K562 (cell line): ENCODE data around the gene GPR21. TPM values are rescaled to one million over a fixed set of nuclear protein-coding genes. Genes with fewer than 3 reads are reported as not detected.

Experiments
- CAMTA2 ChIP-seq: fragments of 250-450 bp; sonication (Bioruptor Pico); conservative IDR thresholded peaks from 2 replicates; pipeline ENCODE4 v1.5.1; 2022
- CBFA2T3 ChIP-seq: fragments of 450-650 bp; IDR thresholded peaks from 2 replicates; pipeline ENCODE4 v1.6.1; 2017
- DEAF1 ChIP-seq: fragments of 450-650 bp; formaldehyde crosslinking; IDR thresholded peaks from 2 replicates; pipeline ENCODE4 v1.4.0; 2020; ENCODE audit warnings: mild to moderate bottlenecking, moderate library complexity
- FOXM1 ChIP-seq, 2 experiments: fragments of 450-650 bp in 1 of 2; sonication (generic) in 1 of 2; formaldehyde crosslinking in 1 of 2; IDR thresholded peaks; 2 replicates each; pipeline versions ENCODE4 v1.6.1 to v1.9.0; 2017 to 2022; ENCODE audit warnings: low read depth in 2 of 2, mild to moderate bottlenecking in 2 of 2, missing genetic modification reagents in 1 of 2, moderate library complexity in 1 of 2
- GTF2F1 ChIP-seq: IDR thresholded peaks from 2 replicates; pipeline ENCODE4 v1.6.1; 2011; ENCODE audit warnings: low read depth, low read length, improper control_type of control experiment
- MCM5 ChIP-seq: fragments of 450-650 bp; IDR thresholded peaks from 2 replicates; pipeline ENCODE4 v1.6.1; 2016; ENCODE audit warnings: low read depth
- RBBP5 ChIP-seq: fragments of 200-600 bp; sonication (generic); IDR thresholded peaks from 2 replicates; pipeline ENCODE4 v1.6.1; 2012; ENCODE audit warnings: borderline replicate concordance, mild to moderate bottlenecking, low read length, control low read depth, inconsistent platforms; ENCODE audit not compliant: insufficient read depth, poor library complexity, severe bottlenecking
- TBL1XR1 ChIP-seq, 2 experiments: IDR thresholded peaks; 2 replicates each; pipeline ENCODE4 v1.6.1; 2012; ENCODE audit warnings: improper control_type of control experiment in 2 of 2, low read length in 2 of 2, mild to moderate bottlenecking in 1 of 2
- XRCC4 ChIP-seq: IDR thresholded peaks from one replicate; pipeline ENCODE4 v1.6.1; 2011; ENCODE audit not compliant: insufficient read depth, insufficient read length; ENCODE audit errors: extremely low read depth
- ZNF699 ChIP-seq: fragments of 250-450 bp; sonication (Bioruptor Pico); IDR thresholded peaks from 2 replicates; pipeline ENCODE4 v1.8.0; 2021; ENCODE audit warnings: mild to moderate bottlenecking, moderate library complexity; ENCODE audit not compliant: insufficient replicate concordance
- polyA plus RNA-seq, 8 experiments: library from polyadenylated mRNA; depleted of rRNA in 4 of 8; stranded (reverse) in 5 of 8; unstranded in 3 of 8; fragments of >200 nt; fragmentation: Nextera tagmentation in 2 of 8; fragmentation: Illumina TruSeq in 1 of 8; extraction: Ambion mirVana in 2 of 8; extraction: Trizol in 1 of 8; gene quantifications; 2 replicates each; pipeline versions ENCODE4 v1.2.1 to v1.2.3, GENCODE V29; 2011 to 2014; ENCODE audit warnings: inconsistent platforms in 1 of 8, missing spikeins in 1 of 8
- total RNA-seq, 7 experiments: library from RNA; depleted of rRNA in 6 of 7; stranded (reverse); fragments of >200 nt in 6 of 7; fragmentation: Illumina TruSeq in 2 of 7; extraction: Trizol in 2 of 7; gene quantifications; 2 replicates each; pipeline versions ENCODE4 v1.2.1 to v1.2.3, GENCODE V29; 2011 to 2021; ENCODE audit warnings: low replicate concordance in 1 of 7
- TF ChIP-seq, protein P1 (sequence below): sonication (generic); formaldehyde crosslinking; IDR thresholded peaks from 2 replicates; pipeline ENCODE4 v1.8.0; 2022; ENCODE audit warnings: mild to moderate bottlenecking, missing genetic modification reagents
- TF ChIP-seq, protein P2 (sequence below): fragments of 450-650 bp; formaldehyde crosslinking; IDR thresholded peaks from 2 replicates; pipeline ENCODE4 v1.4.0; 2020; ENCODE audit warnings: mild to moderate bottlenecking, moderate library complexity

Gene GPR21
- total and polyA plus RNA-seq, 9 of the 15 experiments (the other 6 are each of a cell fraction or from before 2014, with no cell fraction given), result 0.16 to 0.83 (median 0.36) TPM; not detected in 6

GRCh38 chr9:123073441-123073840 is 40.0 kb downstream of the GPR21 start (continued):
- TF ChIP-seq CAMTA2, result no peak
- TF ChIP-seq ZNF699, result no peak
- TF ChIP-seq, protein P1, sequence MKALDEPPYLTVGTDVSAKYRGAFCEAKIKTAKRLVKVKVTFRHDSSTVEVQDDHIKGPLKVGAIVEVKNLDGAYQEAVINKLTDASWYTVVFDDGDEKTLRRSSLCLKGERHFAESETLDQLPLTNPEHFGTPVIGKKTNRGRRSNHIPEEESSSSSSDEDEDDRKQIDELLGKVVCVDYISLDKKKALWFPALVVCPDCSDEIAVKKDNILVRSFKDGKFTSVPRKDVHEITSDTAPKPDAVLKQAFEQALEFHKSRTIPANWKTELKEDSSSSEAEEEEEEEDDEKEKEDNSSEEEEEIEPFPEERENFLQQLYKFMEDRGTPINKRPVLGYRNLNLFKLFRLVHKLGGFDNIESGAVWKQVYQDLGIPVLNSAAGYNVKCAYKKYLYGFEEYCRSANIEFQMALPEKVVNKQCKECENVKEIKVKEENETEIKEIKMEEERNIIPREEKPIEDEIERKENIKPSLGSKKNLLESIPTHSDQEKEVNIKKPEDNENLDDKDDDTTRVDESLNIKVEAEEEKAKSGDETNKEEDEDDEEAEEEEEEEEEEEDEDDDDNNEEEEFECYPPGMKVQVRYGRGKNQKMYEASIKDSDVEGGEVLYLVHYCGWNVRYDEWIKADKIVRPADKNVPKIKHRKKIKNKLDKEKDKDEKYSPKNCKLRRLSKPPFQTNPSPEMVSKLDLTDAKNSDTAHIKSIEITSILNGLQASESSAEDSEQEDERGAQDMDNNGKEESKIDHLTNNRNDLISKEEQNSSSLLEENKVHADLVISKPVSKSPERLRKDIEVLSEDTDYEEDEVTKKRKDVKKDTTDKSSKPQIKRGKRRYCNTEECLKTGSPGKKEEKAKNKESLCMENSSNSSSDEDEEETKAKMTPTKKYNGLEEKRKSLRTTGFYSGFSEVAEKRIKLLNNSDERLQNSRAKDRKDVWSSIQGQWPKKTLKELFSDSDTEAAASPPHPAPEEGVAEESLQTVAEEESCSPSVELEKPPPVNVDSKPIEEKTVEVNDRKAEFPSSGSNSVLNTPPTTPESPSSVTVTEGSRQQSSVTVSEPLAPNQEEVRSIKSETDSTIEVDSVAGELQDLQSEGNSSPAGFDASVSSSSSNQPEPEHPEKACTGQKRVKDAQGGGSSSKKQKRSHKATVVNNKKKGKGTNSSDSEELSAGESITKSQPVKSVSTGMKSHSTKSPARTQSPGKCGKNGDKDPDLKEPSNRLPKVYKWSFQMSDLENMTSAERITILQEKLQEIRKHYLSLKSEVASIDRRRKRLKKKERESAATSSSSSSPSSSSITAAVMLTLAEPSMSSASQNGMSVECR (CRISPR knock-in tag), result no peak
- TF ChIP-seq MCM5, result no peak
- TF ChIP-seq XRCC4, result no peak
- TF ChIP-seq TBL1XR1 (IDR thresholded peaks at IDR 0.05; ENCODE audit: low read length in 2 of 2), result no peak
- no peak for TF ChIP-seq GTF2F1
- no peak for TF ChIP-seq RBBP5
- TF ChIP-seq DEAF1 (CRISPR knock-in tag), result no peak
- no peak for TF ChIP-seq FOXM1 (IDR thresholded peaks at IDR 0.05; ENCODE audit: low read depth)
- no peak for TF ChIP-seq FOXM1 (CRISPR knock-in tag; IDR thresholded peaks at IDR 0.05; ENCODE audit: low read depth)
- TF ChIP-seq CBFA2T3, result no peak
- TF ChIP-seq, protein P2, sequence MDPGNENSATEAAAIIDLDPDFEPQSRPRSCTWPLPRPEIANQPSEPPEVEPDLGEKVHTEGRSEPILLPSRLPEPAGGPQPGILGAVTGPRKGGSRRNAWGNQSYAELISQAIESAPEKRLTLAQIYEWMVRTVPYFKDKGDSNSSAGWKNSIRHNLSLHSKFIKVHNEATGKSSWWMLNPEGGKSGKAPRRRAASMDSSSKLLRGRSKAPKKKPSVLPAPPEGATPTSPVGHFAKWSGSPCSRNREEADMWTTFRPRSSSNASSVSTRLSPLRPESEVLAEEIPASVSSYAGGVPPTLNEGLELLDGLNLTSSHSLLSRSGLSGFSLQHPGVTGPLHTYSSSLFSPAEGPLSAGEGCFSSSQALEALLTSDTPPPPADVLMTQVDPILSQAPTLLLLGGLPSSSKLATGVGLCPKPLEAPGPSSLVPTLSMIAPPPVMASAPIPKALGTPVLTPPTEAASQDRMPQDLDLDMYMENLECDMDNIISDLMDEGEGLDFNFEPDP (CRISPR knock-in tag), result no peak
